NCI-H345 (cell line): ENCODE measurements around the gene MUS81.
A peak's percentile ranks its signal among the peaks of the same experiment; 100 is the strongest.
"Not testable (repeated sequence)": the region's sequence is repeated elsewhere in the genome, so short reads cannot be mapped to it uniquely, and the experiment has no call there.

Source experiments
- DNase-seq: peaks from one replicate; lab custom pipeline; 2025; lab: John Stamatoyannopoulos, UW

Gene MUS81

DNA sequence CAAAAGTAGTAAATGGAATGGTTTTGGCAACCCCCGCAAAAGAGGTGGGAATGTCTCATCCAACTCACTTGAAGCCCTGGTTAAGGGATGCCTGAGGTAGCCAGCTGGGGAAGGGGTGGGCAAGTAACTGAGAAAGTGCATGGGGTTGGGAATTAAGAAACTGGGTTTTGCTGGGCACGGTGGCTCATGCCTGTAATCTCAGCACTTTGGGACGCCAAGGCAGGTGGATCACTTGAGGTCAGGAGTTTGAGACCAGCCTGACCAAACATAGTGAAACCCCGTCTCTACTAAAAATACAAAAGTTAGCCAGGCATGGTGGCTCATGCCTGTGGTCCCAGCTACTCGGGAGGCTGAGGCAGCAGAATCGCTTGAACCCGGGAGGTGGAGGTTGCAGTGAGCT lies 11.5 kb upstream of the MUS81 start:
- DNase-seq = not testable (repeated sequence)

DNA sequence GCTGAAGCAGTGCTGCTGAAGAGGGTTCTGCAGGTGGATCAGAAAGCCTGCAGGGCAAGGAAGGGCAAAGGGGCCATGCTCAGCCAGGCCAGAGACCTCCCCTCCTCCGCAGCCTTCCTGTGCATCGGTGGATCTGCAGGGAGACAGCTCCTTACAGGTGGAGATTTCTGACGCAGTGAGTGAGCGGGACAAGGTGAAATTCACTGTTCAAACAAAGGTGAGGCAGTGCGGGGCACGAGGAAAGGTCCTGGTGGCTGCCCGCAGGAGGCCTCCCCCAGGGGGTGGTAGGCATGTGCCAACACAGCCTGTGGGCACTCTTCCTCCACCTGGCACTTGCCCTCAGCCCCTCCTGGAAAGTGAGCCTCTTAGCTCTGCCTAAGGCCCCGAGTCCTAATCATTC lies 10.9 kb upstream of the MUS81 start:
- no peak for DNase-seq

GRCh38 chr11:65849771-65850216 lies 10.4 kb upstream of the MUS81 start:
- DNase-seq = no peak

- no peak for DNase-seq
These were observed 9.8 kb upstream of the MUS81 start for GRCh38 chr11:65850217-65851082.

DNA sequence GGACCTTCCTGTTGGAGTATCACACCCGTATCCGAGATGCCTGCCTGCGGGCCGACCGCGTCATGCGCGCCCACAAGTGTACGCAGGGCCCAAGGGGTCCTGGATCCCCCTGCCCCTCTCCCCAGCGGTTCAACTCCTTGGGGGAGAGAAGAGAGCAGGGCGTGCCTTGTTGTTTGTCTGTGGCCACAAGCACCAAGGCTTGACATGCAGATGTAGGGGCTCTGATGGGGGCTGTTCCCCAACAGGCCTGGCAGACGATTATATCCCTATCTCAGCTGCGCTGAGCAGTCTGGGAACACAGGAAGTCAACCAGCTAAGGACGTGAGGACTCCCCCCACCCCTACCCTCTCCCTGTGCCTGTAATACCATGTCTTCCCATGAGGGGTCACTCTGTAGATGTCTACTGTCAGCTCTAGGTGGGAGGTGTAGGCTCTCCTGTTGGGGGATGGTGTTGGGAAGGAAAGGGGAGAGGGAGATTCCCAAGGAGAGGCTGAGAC lies 9.1 kb upstream of the MUS81 start:
- DNase-seq = no peak

- no peak for DNase-seq
These were observed 8.3 kb upstream of the MUS81 start for GRCh38 chr11:65851811-65852507.

DNA sequence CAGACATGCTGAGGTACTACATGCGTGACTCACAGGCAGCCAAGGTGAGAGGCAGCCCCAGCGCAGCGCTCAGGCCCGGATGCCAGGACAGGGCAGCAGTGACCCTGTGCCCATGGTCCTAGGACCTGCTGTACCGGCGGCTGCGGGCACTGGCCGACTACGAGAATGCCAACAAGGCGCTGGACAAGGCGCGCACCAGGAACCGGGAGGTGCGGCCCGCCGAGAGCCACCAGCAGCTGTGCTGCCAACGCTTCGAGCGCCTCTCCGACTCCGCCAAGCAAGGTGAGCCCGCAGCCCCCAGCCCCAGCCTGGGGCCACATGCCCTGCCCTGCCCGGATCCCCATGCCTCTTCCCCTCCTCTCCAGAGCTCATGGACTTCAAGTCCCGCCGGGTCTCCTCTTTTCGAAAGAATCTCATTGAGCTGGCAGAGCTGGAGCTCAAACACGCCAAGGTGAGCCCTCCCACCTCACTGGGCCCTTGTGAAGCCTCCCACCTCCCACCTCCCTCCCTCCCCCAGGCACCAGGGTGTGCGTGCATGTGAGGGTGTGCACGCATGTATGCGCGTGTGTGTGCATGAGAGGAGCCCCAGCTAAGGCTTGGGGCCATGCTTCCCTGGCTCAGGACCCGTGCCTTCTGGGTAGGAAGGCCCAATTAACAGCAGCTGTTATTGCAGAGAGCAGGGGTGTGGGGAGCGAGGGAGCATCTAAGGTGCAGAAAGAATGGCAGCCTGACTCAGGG lies 7.6 kb upstream of the MUS81 start:
- DNase-seq = no peak

DNA sequence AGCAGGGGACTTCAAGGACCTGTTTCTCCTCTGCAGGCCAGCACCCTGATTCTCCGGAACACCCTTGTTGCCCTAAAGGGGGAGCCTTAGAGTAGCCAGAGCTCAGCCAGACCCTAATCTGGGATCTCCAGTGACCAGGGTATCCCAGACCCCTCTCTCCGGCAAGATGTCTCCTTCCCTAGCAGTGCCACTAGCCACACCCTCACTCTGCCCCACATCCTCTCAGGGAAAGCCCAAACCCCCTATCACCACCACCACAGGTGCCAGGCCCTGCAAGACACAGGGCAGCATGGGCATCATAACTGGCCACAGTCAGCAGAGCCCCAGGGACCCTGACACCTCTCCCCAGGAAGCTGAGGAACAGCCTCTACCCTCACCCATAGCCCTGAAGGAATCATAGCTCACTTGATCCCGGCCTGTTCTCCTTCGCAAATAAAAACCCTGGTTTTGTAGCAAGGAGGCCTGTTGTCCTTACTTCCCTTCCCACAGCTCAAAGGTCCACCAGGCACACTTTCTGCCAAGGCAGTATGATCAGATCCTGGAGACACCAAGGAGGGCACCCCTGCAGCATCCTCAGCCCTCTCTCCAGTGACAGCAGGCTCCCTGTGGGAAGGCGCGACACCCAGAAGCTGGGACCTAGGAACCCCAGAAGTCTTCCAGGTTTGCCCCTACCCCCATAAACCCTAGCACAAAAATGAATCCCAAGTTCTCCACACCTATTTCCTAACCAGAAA lies 6.8 kb upstream of the MUS81 start:
- no peak for DNase-seq

- no peak for DNase-seq
These were observed 6.1 kb upstream of the MUS81 start for GRCh38 chr11:65854161-65854592.

DNA sequence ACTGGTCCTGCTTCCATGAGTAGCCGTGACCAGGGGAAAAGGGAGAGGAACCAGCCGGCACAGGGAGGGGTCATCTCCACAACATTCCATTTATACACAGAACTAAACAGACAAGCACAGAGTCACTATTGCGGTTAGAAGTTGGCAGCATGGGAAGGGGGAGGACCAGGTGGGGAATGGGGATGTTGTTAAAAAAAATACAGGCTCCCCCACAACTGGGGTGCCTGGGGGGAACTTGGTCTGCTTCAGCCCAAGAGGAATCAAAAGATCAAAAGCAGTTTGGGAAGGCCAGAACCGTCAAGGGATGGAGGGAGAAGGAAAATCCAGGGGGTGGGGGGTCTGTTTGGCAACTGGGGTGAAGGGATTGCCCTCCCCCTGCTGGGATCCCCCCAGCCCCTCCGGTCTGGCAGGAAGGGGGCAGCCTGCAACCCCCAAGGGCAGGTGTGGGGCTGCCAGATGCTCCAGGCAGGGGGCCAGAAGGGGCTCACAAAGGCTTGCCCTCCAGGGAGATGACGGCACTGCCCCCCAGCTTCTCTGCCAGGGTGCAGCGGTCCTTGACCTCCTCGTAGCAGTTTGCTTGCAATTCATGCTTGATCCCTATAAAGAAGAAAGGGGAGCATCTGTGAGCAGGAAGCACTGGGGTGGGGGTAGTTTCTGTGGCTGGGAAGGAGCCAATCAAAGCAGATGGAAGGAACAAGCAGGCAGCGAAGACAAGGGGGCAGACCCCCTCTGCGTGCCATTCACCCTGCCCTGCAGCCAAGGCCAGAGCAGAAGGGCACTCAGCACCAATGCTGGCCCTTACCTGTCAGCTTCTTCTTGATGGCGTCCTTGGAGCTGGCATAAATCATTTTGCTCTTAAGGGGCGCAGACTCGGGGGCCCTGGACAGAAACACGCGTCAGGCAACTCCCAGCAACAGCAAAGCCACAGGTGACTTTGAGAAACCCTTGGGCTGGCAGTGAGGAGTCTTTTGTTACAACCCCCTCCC lies 5.1 kb upstream of the MUS81 start:
- DNase-seq = no peak

DNA sequence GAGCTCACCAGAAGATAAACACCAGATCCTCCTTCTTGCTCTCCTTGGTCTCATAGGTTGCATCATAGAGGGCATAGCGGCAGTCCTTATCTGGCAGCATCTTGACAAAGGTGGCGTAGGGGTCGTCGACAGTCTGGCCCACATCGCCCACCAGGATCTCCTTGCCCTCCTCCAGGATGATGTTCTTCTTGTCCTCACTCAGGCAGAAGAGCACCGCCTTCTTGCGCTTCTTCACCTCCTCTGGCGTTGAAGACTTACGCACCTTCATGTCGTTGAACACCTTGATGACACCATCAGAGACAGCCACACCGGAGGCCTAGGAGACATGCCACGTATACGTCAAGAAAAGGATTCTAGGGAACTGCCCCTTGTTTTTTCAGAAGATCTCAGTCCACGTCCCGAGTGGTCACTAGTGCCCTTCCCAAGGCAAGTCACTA lies 4.3 kb upstream of the MUS81 start:
- no peak for DNase-seq

DNA sequence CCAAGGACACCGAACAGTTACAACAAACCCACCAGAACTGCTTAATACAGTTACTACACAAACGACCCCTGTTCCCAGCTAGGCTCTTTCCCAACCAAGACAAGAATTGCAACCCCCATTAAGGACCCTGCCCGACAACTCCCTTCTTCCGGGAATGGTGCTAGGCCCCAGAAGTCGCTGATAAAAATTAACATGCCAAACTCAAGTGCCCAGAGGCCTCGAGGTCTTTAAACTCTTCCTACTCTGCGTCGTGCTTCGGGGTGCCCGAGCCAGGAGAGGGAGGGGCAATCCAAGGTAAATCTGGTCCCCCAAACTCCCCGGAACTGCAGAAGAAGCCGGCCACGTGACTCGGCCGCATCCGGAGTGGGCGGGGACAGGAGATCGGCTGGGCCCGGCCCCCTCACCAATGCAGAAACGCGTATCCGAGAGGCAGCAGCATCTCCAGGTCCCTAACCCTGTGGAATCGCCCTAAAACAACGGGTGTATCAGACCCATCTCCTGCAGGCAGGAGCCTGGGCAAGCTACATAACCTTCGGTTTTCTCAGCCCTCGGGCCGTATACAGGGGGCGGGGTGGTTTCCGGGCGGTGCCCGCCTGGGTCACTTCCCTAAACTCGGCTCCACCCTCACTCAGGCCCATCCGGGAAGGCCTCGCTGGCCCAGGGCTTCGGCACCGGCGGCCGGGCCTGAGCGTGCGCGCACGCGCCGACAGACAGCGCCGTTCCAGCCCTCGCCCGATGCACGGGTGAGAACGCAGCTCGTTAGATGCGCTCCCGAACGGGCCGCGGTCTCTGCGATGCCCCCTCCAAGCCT lies 3.3 kb upstream of the MUS81 start:
- peak; percentile 73 for DNase-seq

- DNase-seq = no peak
These were observed 2.8 kb upstream of the MUS81 start for GRCh38 chr11:65857500-65857852.

- DNase-seq = peak; percentile 98
These were observed 2.2 kb upstream of the MUS81 start, which contains the start of gene CFL1 for GRCh38 chr11:65857853-65858680. Gene CFL1 (minus strand): TSS chr11:65858180. CDS start chr11:65858099, 81 bp downstream.

- DNase-seq = peak; percentile 46
These were observed 1.5 kb upstream of the MUS81 start for GRCh38 chr11:65858681-65859087.

DNA sequence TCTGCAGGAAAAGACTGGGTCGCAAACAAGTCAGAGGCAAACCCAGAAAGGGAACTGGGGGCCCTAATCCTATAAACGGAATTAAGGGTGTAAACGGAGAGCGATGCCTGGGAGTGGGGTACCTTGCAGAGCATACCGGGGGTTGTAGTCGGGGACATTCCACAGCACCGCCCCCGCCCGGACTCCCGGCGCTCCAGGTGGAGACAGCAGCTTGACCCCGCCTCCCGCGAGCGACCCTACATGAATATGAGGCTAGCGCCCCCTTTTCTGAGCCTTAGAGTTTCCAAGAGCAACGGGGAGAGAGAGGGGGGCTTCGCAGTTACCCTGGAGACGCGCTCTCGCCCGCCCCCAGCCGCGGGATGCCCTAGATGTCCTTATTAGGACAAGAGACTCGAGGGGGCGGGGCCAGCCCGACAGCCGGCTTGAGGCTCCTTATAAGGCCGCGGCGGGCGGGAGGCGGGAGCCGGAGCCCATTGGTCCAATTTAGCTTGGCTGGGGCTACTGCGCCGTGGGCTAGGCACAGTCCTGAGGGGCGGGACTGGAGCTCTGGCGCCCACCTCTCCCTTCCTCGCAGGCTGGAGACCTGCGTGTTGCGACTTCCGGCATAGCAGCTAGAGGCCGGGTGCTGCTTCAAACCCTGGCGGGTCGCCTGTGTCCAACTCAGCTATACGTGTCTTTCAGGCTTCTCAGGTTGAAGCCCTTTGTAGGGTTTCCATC lies 980 bp upstream of the MUS81 start:
- DNase-seq = peak; percentile 99

- DNase-seq = peak; percentile 70
These were observed 388 bp upstream of the MUS81 start for GRCh38 chr11:65859812-65860277.

- no peak for DNase-seq
These were observed 902 bp downstream of the MUS81 start for GRCh38 chr11:65861165-65861505.
